A549 (cell line): Measurements from ENCODE around the gene MAGI2. TPM values are rescaled to one million over a fixed set of nuclear protein-coding genes. Genes with fewer than 3 reads are reported as not detected.

Source experiments
- ATAC-seq, 2 experiments: fragments of 200-7000 bp in 1 of 2; fragments of >200 bp in 1 of 2; cut with Nextera tagmentation in 1 of 2; cut with Tn5 transposase in 1 of 2; 3 replicates each; pipeline versions ENCODE4 v1.8.0 to v1.9.1; 2018 to 2020; ENCODE audit warnings: mild to moderate bottlenecking in 1 of 2, moderate library complexity in 1 of 2
- CTCF ChIA-PET: fragments of 300-600 bp; sonication (Branson Sonifier 250); formaldehyde crosslinking; extraction: SDS; loops from one replicate; lab custom pipeline; 2021; ENCODE audit warnings: antibody characterized with exemption, inconsistent platforms; lab: Yijun Ruan, JAX
- POLR2A ChIA-PET: fragments of 350-600 bp; formaldehyde crosslinking; extraction: SDS; loops from one replicate; lab custom pipeline; 2021; ENCODE audit warnings: antibody characterized with exemption, inconsistent platforms; lab: Yijun Ruan, JAX
- DNase-seq, 2 experiments: peaks; one replicate each; pipeline versions ENCODE4 v3.0.0 to v3.0.0-alpha.2; 2011 to 2016; ENCODE audit warnings: low read depth in 1 of 2, low spot score in 1 of 2
- FAIRE-seq: peaks from 2 replicates; lab custom pipeline; 2011; peaks lifted over from hg19 to GRCh38; lab: Jason Lieb, UNC
- H3K27ac ChIP-seq, 2 experiments: fragments of >200 bp; sonication (Bioruptor Twin); formaldehyde crosslinking; 3 replicates each; pipeline ENCODE4 v1.5.1; 2016 to 2017
- H3K4me1 ChIP-seq: fragments of >200 bp; sonication (Bioruptor Twin); formaldehyde crosslinking; 3 replicates; pipeline ENCODE4 v1.6.1; 2016
- H3K4me2 ChIP-seq: fragments of >200 bp; sonication (Bioruptor Twin); formaldehyde crosslinking; 3 replicates; pipeline ENCODE4 v1.6.1; 2016
- H3K4me3 ChIP-seq: fragments of >200 bp; sonication (Bioruptor Twin); formaldehyde crosslinking; 3 replicates; pipeline ENCODE4 v1.5.1; 2016
- H3K9me3 ChIP-seq: fragments of >200 bp; sonication (Bioruptor Twin); formaldehyde crosslinking; 3 replicates; pipeline ENCODE4 v1.6.1; 2016
- CBX8 ChIP-seq: fragments of 200-600 bp; sonication (generic); IDR thresholded peaks from 2 replicates; pipeline ENCODE4 v1.6.1; 2016
- CHD2 ChIP-seq: fragments of 150-350 bp; IDR thresholded peaks from 2 replicates; pipeline ENCODE4 v1.6.1; 2014; ENCODE audit warnings: low read length; ENCODE audit not compliant: partially characterized antibody
- CHD4 ChIP-seq: fragments of 200-600 bp; sonication (generic); IDR thresholded peaks from 2 replicates; pipeline ENCODE4 v1.6.1; 2016; ENCODE audit warnings: antibody characterized with exemption, mild to moderate bottlenecking, borderline replicate concordance
- E2F6 ChIP-seq: IDR thresholded peaks from 2 replicates; pipeline ENCODE4 v1.6.1; 2012; ENCODE audit warnings: low read depth, borderline replicate concordance
- ESRRA ChIP-seq: fragments of 150-350 bp; IDR thresholded peaks from 2 replicates; pipeline ENCODE4 v1.6.1; 2014; ENCODE audit warnings: mild to moderate bottlenecking, low read length, borderline replicate concordance
- FOSB ChIP-seq: fragments of 250-450 bp; sonication (Bioruptor Pico); IDR thresholded peaks from 2 replicates; pipeline ENCODE4 v1.5.0; 2020; ENCODE audit warnings: mild to moderate bottlenecking, moderate library complexity
- FOXS1 ChIP-seq: fragments of 250-450 bp; sonication (Bioruptor Pico); IDR thresholded peaks from 2 replicates; pipeline ENCODE4 v1.5.0; 2020; ENCODE audit warnings: mild to moderate bottlenecking, moderate library complexity
- HES2 ChIP-seq: fragments of >200 bp; sonication (Bioruptor Twin); formaldehyde crosslinking; IDR thresholded peaks from 2 replicates; pipeline ENCODE4 v1.6.1; 2016
- HEYL ChIP-seq: fragments of 250-450 bp; sonication (Bioruptor Pico); IDR thresholded peaks from 2 replicates; pipeline ENCODE4 v1.8.0; 2021; ENCODE audit warnings: mild to moderate bottlenecking, moderate library complexity
- JUN ChIP-seq, 2 experiments: fragments of >200 bp; sonication (Bioruptor Twin); formaldehyde crosslinking; IDR thresholded peaks; 2 replicates in 1 of 2; 3 replicates in 1 of 2; pipeline ENCODE4 v1.6.1; 2016 to 2017
- MAFK ChIP-seq: fragments of 450-650 bp; IDR thresholded peaks from 2 replicates; pipeline ENCODE4 v1.6.1; 2014; ENCODE audit not compliant: partially characterized antibody
- MYC ChIP-seq: IDR thresholded peaks from 2 replicates; pipeline ENCODE4 v1.6.1; 2012; ENCODE audit warnings: mild to moderate bottlenecking, inconsistent platforms, low read length, improper control_type of control experiment, borderline replicate concordance
- NPAS2 ChIP-seq: fragments of 250-450 bp; sonication (Bioruptor Pico); IDR thresholded peaks from 2 replicates; pipeline ENCODE4 v1.8.0; 2022; ENCODE audit warnings: mild to moderate bottlenecking, moderate library complexity, borderline replicate concordance
- PBX3 ChIP-seq: IDR thresholded peaks from 2 replicates; pipeline ENCODE4 v1.6.1; 2012
- PHF8 ChIP-seq: fragments of 200-600 bp; sonication (generic); IDR thresholded peaks from 2 replicates; pipeline ENCODE4 v1.6.1; 2016; ENCODE audit warnings: low read depth, mild to moderate bottlenecking, antibody characterized with exemption, moderate library complexity, borderline replicate concordance
- RAD21 ChIP-seq, 2 experiments: fragments of >200 bp in 1 of 2; sonication (Bioruptor Twin) in 1 of 2; formaldehyde crosslinking in 1 of 2; IDR thresholded peaks in 1 of 2; conservative IDR thresholded peaks in 1 of 2; 2 replicates in 1 of 2; 3 replicates in 1 of 2; pipeline ENCODE4 v1.6.1; 2012 to 2018; ENCODE audit warnings: inconsistent platforms in 1 of 2
- RCOR1 ChIP-seq: fragments of 150-350 bp; IDR thresholded peaks from 2 replicates; pipeline ENCODE4 v1.6.1; 2014; ENCODE audit warnings: antibody characterized with exemption, low read length, low read depth
- REST ChIP-seq: fragments of 200-600 bp; sonication (generic); IDR thresholded peaks from 2 replicates; pipeline ENCODE4 v1.6.1; 2016; ENCODE audit warnings: antibody characterized with exemption, mild to moderate bottlenecking, moderate library complexity
- SMC3 ChIP-seq: fragments of >200 bp; sonication (Bioruptor Twin); formaldehyde crosslinking; IDR thresholded peaks from 3 replicates; pipeline ENCODE4 v1.6.1; 2018; ENCODE audit warnings: inconsistent platforms
- TP53 ChIP-seq: fragments of 250-450 bp; sonication (Bioruptor Pico); IDR thresholded peaks from 2 replicates; pipeline ENCODE4 v1.5.0; 2021; ENCODE audit warnings: mild to moderate bottlenecking, moderate library complexity
- USF2 ChIP-seq: fragments of 450-650 bp; IDR thresholded peaks from 2 replicates; pipeline ENCODE4 v1.6.1; 2014; ENCODE audit warnings: antibody characterized with exemption
- ZFP36 ChIP-seq: fragments of 450-650 bp; IDR thresholded peaks from 2 replicates; pipeline ENCODE4 v1.6.1; 2014; ENCODE audit warnings: borderline replicate concordance; ENCODE audit not compliant: partially characterized antibody
- ZSCAN20 ChIP-seq: fragments of 250-450 bp; sonication (Bioruptor Pico); IDR thresholded peaks from 2 replicates; pipeline ENCODE4 v1.8.0; 2022; ENCODE audit warnings: mild to moderate bottlenecking, moderate library complexity
- WGBS: methylation state at CpG from one replicate; pipeline ENCODE4 v1.1.6; 2017; ENCODE audit errors: missing lambda C conversion rate; 5-methylcytosine and 5-hydroxymethylcytosine counted together
- polyA plus RNA-seq, 4 experiments: library from polyadenylated mRNA; depleted of rRNA in 3 of 4; stranded (reverse); fragments of >200 nt; fragmentation: RNase III in 1 of 4; extraction: RNeasy Plus Mini Kit Qiagen cat#74134 plus additional on column Dnase treatment in 1 of 4; gene quantifications; 2 replicates in 3 of 4; 3 replicates in 1 of 4; pipeline ENCODE4 v1.2.3, GENCODE V29; 2011 to 2017

MAGI2 gene
- polyA plus RNA-seq, 2 of the 4 experiments (the other 2 are of a cell fraction): 0.48 to 0.81 TPM

GRCh38 chr7:77980087-77980713 is 1473.3 kb downstream of the MAGI2 start:
- ATAC-seq: no peak
- no peak for FAIRE-seq
- no peak overlapping the region for H3K4me3 ChIP-seq
- no peak for TF ChIP-seq NPAS2 (CRISPR knock-in tag)
- TF ChIP-seq ESRRA: no peak
- TF ChIP-seq FOXS1 (CRISPR knock-in tag): no peak
- TF ChIP-seq RCOR1: no peak
- TF ChIP-seq REST: no peak
- no peak for TF ChIP-seq HES2
- TF ChIP-seq JUN (IDR thresholded peaks at IDR 0.05): no peak
- no peak for TF ChIP-seq HEYL (CRISPR knock-in tag)
- no peak for TF ChIP-seq CHD2
- no peaks in the 10 kb centered on the region for H3K9me3 ChIP-seq
- no peak overlapping the region for H3K4me2 ChIP-seq
- ChIA-PET POLR2A (no interaction called here), CTCF (no interaction called here)
- 0 out of 3 replicates have a peak, but pooled peaks cover 4% of the 10 kb centered on the region for H3K4me1 ChIP-seq
- DNase-seq: no peak
- H3K27ac ChIP-seq: no peak overlapping the region
- WGBS: 62% methylated on average over 3 of the region's 3 CpGs

- Histone ChIP-seq H3K4me1 (0 out of 3 replicates have a peak, but pooled peaks cover 4% of the 10 kb centered on the region), H3K9me3 (no peaks in the 10 kb centered on the region), H3K4me2 (no peak overlapping the region), H3K27ac (no peak overlapping the region), H3K4me3 (no peak overlapping the region)
- FAIRE-seq (no peak), ATAC-seq (peak in 1 of 2 experiments; percentile 44; a peak in 1 of 6 replicates), DNase-seq (no peak)
- POLR2A ChIA-PET: no interaction called here
- 37% methylated on average over 5 of the region's 5 CpGs for WGBS
- no peak for TF ChIP-seq MAFK
- TF ChIP-seq PBX3: no peak
- no peak for TF ChIP-seq CHD4
- TF ChIP-seq E2F6: no peak
- TF ChIP-seq ESRRA: no peak
- CTCF ChIA-PET: interaction anchor here (1.1 to 1.8 kb wide), 2 partner anchors 10 to 39 kb away, joined by 3 to 4 read pairs; no protein-coding TSS in a partner anchor
Measured at GRCh38 chr7:77979219-77979618, 1474.2 kb downstream of the MAGI2 start.

- FAIRE-seq (no peak), DNase-seq (no peak), ATAC-seq (no peak)
- Histone ChIP-seq H3K4me3 (no peak overlapping the region), H3K9me3 (no peaks in the 10 kb centered on the region), H3K4me1 (0 out of 3 replicates have a peak, but pooled peaks cover 4% of the 10 kb centered on the region), H3K27ac (no peak overlapping the region), H3K4me2 (no peak overlapping the region)
- CTCF ChIA-PET: interaction anchor here (0.9 to 1.8 kb wide), 3 partner anchors 8 to 45 kb away, joined by 3 to 5 read pairs (median 4); no protein-coding TSS in a partner anchor
- POLR2A ChIA-PET: no interaction called here
- WGBS: 69% methylated on average over 2 of the region's 2 CpGs
- TF ChIP-seq PHF8 (no peak), ZSCAN20 (CRISPR knock-in tag) (no peak), HES2 (no peak), MYC (no peak), ZFP36 (no peak), TP53 (CRISPR knock-in tag) (no peak), RAD21 (conservative IDR thresholded peaks at IDR 0.05 in 1 of 2, IDR thresholded peaks at IDR 0.05 in 1 of 2) (no peak), FOSB (no peak), CBX8 (no peak), SMC3 (no peak), USF2 (no peak)
Measured at GRCh38 chr7:77975672-77976480, 1477.6 kb downstream of the MAGI2 start.
